Glomerular visceral epithelial cell (primary cell): Measurements from ENCODE around the gene PER1.
A peak's percentile ranks its signal among the peaks of the same experiment; 100 is the strongest.

ENCODE experiments used
- DNase-seq: peaks from one replicate; pipeline ENCODE4 v3.0.0-alpha.2; 2016; ENCODE audit errors: extremely low spot score

PER1 gene

DNA sequence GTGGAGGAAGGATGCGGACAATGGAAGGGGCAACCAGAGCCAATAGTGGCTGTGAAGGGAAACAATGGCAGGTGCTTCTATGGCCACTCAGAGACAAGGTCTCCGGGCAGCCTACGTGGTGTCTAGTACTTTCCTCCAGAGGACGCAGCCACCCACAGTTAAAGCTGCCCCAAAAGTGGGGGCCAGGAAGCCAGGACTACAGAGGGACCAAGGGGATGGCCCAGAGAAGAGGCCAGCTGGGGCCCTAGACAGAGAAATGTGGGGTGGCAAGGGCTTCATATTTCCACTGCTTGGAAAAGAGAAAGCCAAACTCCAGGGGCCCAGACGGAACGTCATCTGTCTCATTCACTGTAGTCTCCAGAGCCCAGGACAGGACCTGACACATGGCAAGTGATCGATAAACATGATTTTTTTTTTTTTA lies 837 bp upstream of the PER1 start:
- DNase-seq: no peak

DNA sequence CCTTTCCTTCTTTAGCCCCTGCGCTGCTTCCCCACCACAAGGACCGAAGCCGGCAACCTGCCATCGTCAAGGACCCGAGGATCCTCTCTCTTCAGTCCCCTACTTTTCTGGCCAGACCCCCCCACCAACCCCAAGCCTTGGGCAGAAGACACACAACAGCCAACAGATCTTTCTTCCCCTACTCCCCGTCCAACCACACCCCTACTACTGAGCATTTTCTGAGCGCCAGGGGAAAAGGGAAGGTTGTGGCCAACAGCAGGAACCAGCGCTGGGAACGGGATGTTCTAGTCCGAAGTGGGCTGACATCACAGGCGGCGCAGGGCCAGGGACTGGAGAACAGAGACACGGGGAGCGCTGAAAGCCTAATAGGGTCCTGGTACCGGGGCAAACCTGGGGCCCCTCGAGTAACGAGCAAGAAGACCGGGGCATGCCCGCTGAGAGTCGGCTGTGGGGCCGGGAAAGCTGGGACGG lies 528 bp downstream of the PER1 start:
- peak; percentile 50 for DNase-seq

GRCh38 chr17:8151120-8151640 lies 1.0 kb downstream of the PER1 start:
- DNase-seq: peak; percentile 76

DNA sequence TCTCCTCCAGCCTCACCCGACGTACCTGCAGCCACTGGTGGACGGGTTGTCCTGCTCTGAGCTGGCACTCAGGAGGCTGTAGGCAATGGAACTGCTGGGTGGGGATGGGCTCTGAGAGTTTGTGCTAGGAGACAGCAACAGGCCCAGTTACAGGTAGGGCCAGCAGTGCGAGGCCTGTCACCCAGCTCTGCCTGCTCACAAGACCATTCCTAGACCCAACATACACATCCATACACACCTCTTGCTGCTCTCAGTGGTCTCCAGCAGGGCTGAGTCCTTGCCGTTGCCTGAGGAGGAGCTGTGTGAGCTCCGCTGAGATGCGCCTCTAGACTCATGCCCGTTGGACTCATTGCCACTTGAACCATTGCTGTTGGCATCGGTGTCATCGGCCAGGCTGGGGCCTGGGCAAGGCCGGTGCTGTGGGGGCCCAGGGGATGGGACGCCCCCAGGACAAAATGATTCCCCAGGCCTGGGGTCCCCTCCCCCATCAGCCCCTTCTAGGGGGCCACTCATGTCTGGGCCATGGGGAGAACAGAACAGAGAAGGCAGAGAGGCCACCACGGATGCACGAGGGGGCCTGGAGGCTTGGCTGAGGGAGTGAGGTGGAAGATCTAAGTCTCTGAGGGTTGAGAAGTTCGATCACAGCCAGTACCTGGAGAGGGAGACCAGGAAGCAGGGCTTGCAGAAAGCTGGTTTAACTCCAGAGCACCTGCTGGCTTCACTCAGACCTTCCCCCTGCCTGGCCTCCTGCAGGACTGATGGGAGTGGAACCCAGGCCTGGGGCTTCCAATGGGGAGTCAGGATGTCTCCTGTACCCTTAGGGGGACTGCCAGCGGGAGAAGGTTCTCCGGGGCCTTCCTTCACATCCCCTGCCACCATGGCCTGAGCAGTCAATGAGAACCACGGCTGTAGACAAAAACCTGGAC lies 1.7 kb downstream of the PER1 start:
- no peak for DNase-seq

DNA sequence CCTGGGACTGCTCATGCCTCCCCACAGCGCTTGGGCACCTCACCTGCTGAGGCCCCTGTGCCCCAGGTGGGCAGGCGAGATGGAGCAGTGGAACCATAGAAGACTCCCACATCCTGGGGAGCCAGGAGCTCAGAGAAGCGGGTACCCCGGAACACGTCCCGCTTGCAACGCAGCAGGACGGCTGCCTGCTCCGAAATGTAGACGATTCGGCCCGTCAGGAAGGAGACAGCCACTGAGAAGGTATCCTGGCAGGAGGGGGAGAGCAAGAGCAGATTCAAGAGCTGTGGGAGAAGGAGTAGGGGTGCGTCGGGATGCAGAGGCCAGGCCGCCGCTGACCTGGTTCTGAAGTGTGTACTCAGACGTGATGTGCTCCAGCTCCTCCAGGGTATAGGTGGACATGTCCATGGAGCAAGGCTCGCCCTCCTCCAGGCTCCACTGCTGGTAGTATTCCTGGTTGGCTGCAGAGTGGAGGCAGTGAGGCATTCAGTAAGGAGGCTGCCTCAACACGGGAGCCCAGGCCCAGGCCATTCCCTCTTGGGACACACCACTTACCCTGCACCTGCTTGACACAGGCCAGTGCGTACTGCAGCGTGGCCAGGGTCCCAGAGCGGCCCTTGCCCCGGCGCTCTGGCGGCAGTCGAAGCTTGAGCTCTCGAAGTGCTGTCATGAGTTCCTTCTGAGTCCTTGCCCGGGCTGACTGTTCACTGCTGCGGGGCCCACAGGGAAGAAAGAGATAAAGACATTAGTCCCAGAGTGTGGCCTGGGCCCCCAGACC lies 2.6 kb downstream of the PER1 start:
- DNase-seq: no peak

DNA sequence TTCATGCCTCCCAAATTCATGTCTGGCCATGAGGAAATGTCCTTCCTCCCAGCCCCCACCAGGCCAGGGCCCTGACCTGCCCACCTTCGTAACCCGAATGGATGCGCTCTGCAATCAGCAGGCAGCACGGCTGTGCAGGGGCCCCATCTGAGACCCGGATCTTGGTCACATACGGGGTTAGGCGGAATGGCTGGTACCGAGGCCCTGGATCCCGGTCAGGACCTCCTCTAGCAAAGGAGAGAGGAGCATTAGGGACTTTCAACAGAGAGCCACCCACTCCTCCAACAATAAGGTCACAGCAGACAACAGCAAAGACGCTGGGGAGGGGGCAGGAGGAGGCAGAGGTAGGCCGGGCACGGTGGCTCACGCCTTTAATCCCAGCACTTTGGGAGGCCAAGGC lies 3.6 kb downstream of the PER1 start:
- DNase-seq: no peak

DNA sequence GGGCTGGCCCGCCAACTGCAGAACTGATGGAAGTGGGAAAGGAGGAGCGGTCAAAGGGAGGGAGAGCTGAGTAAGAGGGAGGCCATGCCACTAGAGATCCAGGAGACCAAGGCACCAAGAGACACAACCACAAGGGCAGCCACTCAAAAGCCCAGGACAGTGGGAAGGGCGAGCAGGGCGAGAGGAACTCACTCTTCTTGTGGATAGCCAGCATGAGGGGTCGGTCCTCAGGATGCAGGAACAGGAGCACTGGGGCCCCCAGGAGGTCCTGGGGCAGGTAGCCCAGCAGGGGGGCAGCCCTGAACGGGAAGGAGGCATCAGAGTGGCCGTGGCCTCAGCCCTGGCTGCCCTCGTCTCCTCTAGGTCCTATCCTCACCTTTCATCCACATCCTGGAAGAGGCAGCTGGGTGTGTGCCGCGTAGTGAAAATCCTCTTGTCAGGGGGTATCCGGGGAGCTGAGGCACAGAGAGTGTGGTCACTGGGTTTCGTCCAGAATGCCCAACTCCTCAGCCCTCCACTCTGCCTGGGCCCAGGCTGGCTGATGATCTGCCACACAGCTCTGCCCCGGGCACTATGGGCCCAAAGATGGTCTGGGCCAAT lies 4.3 kb downstream of the PER1 start:
- no peak for DNase-seq

- DNase-seq: no peak
Measured at GRCh38 chr17:8147141-8147804, 4.9 kb downstream of the PER1 start.

- no peak for DNase-seq
Measured at GRCh38 chr17:8146381-8147140, 5.6 kb downstream of the PER1 start.

DNA sequence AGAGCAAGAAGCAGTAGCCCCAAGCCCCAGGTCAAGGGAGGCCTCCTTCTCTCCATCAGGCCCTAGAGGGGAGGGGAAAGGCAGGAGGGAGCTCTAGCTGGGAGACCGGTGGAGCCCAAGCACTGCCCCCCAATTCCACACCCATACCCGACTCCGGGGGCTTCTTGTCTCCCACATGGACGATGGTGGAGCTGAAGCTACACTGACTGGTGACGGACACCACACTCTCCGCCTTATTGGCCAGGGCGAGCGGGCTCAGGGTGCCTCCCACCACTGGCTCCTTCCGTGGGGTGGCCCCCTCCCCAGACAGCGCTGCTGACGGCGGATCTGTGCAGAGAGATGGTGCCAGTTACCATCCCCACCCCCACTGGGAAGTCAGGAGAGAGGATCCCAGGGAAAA lies 6.4 kb downstream of the PER1 start:
- DNase-seq: no peak

- DNase-seq: no peak
Measured at GRCh38 chr17:8144401-8145231, 7.6 kb downstream of the PER1 start.

DNA sequence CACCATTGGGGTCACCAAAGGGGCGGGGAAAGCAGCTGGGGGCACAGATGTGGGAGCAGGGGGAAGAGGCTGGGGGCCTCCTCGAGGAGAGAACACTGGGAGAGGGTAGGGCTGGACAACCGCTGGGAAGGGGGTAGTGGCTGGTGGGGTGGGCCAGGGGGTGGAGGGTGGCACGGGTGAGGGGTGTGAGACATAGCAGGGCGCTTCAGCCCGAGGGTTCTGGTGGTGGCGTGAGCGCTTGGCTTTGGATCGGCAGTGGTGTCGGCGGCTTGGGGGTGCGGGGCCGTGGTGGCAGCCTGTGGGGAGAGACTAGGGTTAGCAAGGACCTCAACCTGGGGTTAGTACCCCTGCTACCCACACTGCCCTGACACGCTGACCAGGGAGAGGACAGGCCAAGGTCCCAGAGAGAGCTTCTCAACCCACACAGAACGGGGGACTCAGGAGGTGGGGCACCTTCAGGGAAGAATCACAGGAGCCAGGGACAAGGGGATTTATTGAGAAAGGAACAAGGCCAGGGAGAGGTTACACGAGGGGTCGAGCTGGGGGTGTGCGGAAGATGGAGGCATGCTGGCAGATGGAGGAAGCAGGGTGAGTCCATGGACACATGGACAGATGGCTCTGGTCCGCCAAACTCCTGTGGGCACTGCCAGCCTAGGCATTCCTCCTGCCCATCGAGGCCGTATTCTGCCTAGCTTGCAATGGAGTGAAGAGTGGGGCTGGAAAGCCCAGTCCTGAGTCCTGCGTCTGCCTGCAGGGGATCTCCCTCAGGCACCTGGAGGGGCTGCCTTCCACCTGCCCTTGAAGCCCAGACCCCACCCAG lies 8.4 kb downstream of the PER1 start:
- no peak for DNase-seq

DNA sequence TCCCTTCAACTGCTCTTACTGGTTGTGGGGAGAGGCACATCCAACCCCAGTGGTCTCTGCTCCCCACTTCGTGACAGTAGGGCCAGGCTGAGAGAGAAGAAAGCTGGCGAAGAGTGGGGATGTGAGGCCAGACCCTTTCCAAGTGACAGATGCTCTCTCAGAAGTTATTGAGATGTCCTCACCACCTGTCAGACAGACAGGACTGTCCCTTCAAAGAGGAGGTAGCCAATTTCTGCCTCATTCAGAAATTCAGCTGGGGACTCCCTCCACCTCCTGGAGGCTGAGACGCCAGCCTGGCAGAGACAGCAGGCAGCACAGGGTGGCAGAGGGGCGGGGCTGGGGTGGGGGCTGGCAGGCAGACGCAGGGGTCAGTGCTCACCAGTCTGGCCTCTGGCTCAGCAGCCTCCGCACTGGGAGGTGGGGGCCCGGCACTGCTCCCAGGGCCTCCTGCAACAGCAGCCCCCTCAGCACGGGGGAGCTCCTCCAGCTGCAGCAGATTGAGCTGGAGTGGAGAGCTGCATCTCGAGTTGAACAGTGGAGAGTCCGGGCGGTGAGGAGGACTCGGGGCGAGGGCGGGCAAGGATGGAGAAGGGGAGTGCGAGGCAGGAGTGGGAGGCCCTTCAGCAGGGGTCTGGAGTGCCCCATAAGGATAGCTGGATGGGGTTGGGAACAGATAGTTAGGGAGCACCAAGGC lies 9.2 kb downstream of the PER1 start:
- no peak for DNase-seq

DNA sequence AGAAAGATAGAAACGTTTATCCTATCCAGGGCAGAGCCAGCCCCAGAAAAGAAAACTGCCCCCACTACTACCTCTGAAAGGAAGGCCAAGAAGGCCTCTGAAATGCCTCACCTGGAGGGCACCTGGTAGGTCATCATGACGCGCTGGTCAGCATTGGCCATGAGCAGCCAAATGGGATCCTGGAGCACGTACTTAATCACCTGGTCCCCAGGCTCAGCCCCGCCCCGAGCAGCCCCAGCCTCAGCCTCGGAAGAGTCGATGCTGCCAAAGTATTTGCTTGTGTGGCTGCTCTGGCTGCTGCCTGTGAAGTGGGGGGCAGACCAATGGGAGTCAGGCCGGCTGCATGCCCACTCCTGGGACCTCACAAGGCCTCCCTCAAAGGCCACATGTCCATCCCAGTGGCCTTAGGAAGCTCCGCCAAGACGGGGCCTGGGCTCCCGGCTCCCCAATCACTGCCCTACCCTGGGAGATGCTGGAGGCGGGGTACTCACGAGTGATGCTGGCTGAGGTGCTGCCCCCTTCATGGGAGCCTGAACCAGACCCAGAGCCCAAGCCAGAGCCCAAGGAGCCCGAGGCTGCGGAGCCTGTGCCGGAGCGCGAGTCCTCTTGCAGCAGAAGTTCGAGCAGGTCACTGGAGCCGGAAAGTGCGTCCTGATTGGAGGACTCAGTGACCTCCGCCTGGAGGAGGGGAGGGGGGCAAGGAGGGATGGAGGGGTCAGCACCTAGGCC lies 9.9 kb downstream of the PER1 start:
- no peak for DNase-seq

DNA sequence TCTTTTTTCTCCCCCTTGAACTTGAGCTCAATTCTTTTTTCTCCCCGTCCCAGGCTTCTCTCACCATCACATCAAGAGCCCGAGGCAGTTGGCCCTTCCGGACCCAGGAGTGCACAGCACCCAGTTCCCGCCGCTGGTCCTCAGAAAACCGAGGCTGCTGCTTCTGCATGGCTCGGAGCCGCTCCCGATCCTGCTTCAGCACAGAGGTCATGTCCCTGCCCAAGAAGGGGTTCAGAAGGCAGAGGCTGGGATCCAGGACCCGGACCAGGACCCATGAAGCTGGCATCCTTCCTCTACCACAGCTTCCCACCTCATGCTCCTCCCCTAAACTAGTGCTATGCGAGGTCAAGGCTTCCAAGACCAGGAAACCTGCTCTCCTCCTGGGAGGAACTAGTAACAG lies 10.5 kb downstream of the PER1 start:
- DNase-seq: no peak

DNA sequence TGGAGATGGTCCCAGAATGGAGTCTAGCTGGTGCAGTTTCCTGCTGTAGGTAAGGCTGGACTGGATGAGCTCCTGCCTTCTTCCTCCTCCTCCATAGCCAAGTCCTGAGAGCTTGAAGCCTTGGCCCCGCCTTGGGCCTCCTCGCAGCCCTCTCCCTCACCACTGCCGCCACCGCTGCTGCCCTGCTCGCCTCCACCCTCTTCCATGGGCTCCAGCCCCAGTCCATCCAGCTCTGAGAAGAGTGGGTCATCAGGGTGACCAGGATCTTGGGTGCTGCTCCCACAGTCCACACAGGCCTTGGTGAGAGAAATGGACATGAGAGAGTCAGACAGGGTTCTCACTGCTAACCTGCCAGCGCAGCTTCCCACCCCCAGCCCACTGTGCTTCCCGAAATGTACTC lies 11.2 kb downstream of the PER1 start:
- no peak for DNase-seq

DNA sequence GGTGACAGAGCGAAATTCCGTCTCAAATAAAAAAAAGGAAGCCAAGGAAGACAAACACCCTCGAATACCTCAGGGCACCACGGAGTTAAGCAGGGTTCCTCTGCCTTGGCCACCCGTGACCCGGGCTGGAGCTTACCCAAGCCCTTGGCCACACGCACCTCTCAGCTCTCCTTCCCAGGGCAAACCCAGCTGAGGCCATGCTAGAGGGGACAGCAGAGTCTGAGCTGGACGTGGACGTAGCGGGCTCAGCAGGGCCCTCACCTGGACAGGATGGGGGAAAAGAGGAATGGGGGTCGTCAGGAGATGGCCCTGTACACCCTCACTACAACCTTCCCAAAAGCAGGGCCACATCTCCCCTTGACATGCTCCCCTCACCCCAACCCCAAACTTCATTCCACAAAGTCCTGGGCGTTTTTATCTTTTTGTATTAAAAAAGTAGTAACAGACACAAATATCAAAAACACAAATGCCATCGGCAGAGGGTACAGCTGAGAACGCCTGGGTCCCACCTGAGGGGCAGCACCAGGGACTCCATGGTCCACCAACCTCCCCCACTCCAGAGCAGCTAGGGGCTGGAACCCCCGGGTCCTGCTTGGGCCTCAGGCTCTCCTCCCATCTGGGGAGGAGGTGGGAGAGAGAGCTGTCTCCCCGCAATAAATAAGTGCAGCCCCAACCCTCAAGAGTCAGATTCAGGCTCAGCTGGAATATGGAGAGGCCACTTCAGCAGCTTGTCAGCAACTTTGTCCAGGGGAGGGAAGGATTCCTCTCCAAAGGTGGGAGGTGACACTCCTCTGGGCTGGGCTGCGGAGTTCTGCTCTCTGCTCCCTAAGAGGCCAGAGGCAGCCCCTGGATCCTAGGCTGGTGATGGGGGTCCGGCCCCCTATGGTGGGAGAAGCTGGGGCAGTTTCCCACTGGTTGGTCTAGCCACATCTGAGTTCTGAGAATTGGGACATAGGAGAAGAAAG lies 11.9 kb downstream of the PER1 start:
- DNase-seq: no peak
